ENCODE results near the gene CADM4. TPM values are rescaled to one million over a fixed set of nuclear protein-coding genes. Genes with fewer than 3 reads are reported as not detected.

Gene CADM4
- total RNA-seq, 8 experiments from 2014 or later = 1.0 to 91.6 (median 70.8) TPM

DNA sequence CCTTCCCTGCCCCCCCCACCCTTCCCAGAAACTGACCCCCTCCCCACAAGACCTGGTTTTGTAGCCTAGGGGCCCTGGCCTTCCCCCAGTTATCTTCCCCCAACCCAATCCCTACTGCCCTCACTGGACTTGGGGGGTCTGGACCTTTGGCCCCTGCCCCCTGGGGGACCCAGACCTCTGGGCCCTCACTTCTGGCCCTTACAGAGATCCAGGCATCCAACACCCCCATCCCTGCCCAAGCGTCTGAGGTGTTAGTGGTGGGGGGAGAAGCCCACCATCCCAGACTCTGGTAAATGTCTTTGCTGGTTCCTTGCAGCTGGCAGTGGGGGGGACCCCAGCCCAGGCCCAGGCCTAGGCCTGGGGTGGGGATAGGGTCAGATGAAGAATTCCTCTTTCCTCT, 16.7 kb downstream of the CADM4 start:
- Histone ChIP-seq H3K4me1 (replicated peaks in 1 of 2) (peaks cover 12 to 14% of the 10 kb centered on the region in 2 donors), H3K27ac (no peak overlapping the region), H3K4me3 (no peak overlapping the region)
- in situ Hi-C loops (cut with MboI; ENCODE audit: low pct_unique_long_range_greater_than_20kb in 2 of 9, low sequenced_read_pairs in 9 of 9, unreplicated experiment in 9 of 9) = no loop called here
- 60% methylated on average over 1 of the region's 1 CpG; no CpG with 5 or more reads in 9 of the 10 experiments for WGBS, 10 experiments
- no peak for ATAC-seq (replicated peaks in 6 of 8)

DNA sequence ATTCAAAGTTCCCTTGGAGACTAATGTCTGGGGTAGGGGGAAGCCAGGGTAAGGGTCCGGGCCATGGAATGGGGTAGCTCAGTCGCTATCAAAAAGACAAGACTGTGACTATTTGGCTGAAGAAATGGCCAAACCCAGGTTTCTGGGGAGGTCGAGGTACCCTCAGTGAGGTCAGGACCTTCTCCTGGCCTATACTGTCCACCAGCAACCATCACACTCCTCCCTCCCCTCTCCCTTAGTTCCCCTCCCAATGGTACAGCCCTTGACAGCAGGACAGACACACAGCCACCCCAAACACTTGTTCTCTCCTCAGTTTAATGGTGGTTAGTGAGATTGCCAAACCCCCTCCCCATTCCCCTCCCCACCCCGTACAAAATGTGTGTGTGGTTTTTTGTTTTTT, 17.6 kb downstream of the CADM4 start:
- H3K4me1 ChIP-seq (replicated peaks in 1 of 2) = peaks cover 12 to 14% of the 10 kb centered on the region in 2 donors
- ATAC-seq (replicated peaks in 6 of 8) = no peak
- in situ Hi-C loops (cut with MboI; ENCODE audit: low pct_unique_long_range_greater_than_20kb in 2 of 9, low sequenced_read_pairs in 9 of 9, unreplicated experiment in 9 of 9) = no loop called here
- H3K4me3 ChIP-seq = no peak overlapping the region
- no peak overlapping the region for H3K27ac ChIP-seq
- 100% methylated on average over 1 of the region's 4 CpGs; no CpG with 5 or more reads in 9 of the 10 experiments for WGBS, 10 experiments

DNA sequence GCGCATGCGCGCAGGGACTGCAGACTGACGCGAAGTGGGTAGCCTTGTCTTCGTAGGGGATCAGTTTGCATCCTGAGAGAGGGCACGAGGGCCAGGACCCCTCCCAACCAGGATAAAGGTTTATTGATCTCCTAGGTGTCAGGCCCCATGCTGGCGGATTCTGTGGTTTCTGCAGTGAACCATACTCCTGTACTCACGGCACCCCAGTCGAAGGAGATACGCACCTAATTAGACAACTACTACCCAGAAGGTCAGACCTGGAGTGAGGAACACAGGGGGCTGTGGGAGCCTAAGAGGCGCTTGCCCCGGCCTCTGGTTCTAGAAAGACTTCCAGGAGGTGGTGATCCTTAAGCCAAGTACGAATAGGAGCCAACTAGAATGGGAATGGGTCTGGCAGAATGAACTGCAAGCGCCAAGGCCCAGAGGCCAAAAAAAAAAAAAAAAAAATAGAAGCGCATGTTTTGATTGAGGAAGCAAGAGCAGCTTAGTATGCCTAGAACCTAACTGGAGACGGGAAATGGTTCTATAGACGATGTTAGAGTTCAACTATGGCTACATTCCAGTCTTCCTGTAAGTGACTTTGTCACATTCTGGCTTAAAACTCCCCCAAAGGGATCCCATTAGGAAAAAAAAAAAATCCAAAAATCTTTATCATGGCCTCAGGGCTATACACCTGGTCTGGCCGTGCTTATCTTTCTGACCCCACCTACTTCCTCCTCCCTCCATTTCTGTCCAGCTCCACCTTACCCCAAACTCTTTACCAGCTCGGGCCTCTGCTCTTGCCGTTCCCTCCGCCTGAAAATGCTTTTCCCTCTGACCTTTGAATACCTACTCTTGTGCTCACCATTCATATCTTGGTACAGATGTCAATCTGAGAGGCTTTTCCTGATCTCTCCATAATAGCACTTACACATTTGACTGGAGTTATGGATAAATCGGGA, 19.3 kb downstream of the CADM4 start:
- ATAC-seq (replicated peaks in 6 of 8) = no peak
- Histone ChIP-seq H3K4me1 (replicated peaks in 1 of 2) (peaks cover 12 to 14% of the 10 kb centered on the region in 2 donors), H3K27ac (peak overlapping the region; percentile 94 to 97), H3K4me3 (peak overlapping the region; percentile 49 to 62 (median 58))
- 33 to 97% (median 51%) methylated on average over 5 to 17 of the region's 23 CpGs for WGBS, 10 experiments
- in situ Hi-C loops (cut with MboI; ENCODE audit: low pct_unique_long_range_greater_than_20kb in 2 of 9, low sequenced_read_pairs in 9 of 9, unreplicated experiment in 9 of 9) = no loop called here

DNA sequence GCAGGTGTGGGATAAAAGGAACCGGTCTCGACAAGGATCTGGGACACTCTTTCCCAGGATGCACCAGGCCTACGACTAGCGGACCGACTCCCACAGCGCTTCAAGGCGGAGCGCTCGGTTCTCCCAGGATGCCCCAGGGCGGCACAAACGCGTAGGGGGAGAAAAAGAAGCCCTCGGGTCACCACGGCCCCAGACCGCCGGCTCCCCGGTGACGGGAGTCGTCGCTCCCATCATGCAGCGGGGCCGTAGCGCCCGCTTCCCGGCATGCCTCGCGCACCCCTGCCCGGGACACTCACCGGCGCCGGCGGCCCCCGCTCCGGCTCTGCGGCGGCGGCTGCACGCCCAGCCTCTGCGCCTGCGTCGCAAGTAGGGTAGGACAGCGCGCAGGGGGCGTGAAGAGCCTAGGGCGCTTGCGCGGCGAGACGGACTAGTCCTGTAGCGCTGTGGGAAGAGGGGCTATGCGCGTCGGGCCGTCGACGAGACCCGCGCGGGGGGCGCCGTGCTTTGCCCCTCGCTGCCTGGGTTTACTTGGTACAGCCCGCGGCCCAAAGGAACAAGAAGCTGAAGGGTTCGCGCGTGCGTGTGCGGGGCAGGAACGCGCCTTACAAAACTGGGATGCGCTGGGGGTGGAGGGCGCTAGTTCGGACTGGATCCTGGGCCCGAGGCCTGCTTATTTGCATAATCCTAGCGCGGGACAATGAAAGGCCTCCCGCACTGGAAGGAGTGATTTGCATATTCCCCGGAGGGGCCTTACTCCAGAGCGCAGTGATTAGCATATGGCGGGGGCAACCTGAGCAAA, 20.2 kb downstream of the CADM4 start, which contains the start of gene ZNF428:
Gene ZNF428 (minus strand): TSS at position 368 of the 799 bp plus-strand sequence. CDS start 5,325 bp downstream, outside the sequence.
- ATAC-seq (replicated peaks in 6 of 8) = peak; percentile 85 to 91 (median 89)
- Histone ChIP-seq H3K4me1 (replicated peaks in 1 of 2) (peaks cover 12 to 14% of the 10 kb centered on the region in 2 donors), H3K27ac (peak within 1 kb of the TSS; percentile 94 to 97), H3K4me3 (peak within 1 kb of the TSS; percentile 49 to 62 (median 58))
- in situ Hi-C loops (cut with MboI; ENCODE audit: low pct_unique_long_range_greater_than_20kb in 2 of 9, low sequenced_read_pairs in 9 of 9, unreplicated experiment in 9 of 9) = no loop called here
- WGBS, 10 experiments = 0 to 10% (median 1%) methylated on average over 2 to 15 of the region's 81 CpGs; no CpG with 5 or more reads in 5 of the 10 experiments

DNA sequence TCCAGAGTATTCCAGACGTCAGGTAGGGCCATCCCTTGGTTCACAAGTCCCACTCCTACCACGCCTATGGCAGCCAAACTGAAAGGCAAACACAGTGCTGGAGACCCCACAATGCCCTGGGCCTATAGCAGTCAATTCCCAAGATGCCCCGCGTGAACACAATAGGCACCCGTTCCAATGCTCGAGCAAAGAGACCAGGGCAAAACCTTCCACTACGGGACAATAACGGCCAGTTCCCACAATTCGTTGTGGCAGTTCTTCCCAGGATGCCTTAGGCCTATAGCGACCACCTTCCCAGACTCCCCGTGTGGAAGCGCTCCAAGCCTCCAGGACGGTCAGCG, 20.8 kb downstream of the CADM4 start:
- Histone ChIP-seq H3K4me3 (peak overlapping the region; percentile 49 to 62 (median 58)), H3K4me1 (replicated peaks in 1 of 2) (peaks cover 12 to 14% of the 10 kb centered on the region in 2 donors), H3K27ac (peak overlapping the region; percentile 94 to 97)
- 0 to 3% (median 0%) methylated on average over 2 to 12 of the region's 14 CpGs; no CpG with 5 or more reads in 7 of the 10 experiments for WGBS, 10 experiments
- ATAC-seq (replicated peaks in 6 of 8) = peak; percentile 15 to 33 (median 22)
- in situ Hi-C loops (cut with MboI; ENCODE audit: low pct_unique_long_range_greater_than_20kb in 2 of 9, low sequenced_read_pairs in 9 of 9, unreplicated experiment in 9 of 9) = no loop called here

DNA sequence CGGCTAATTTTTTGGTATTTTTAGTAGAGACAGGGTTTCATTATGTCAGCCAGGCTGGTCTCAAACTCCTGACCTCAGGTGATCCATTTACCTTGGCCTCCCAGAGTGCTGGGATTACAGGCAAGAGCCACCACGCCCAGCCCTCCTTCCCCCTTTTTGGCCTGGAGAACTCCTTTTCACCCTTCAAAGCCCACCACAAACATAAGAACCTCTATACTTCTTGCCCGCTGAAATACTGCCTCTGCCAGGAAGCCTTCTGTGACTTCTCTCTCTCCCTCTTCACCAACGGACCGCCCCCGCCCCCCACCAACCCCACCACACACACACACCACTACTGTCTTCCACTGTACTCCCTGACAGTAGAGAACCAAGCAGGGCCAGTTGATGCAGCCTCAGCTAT, 22.7 kb downstream of the CADM4 start:
- Histone ChIP-seq H3K27ac (no peak overlapping the region), H3K4me1 (replicated peaks in 1 of 2) (peaks cover 12 to 14% of the 10 kb centered on the region in 2 donors), H3K4me3 (no peak overlapping the region)
- in situ Hi-C loops (cut with MboI; ENCODE audit: low pct_unique_long_range_greater_than_20kb in 2 of 9, low sequenced_read_pairs in 9 of 9, unreplicated experiment in 9 of 9) = no loop called here
- no peak for ATAC-seq (replicated peaks in 6 of 8)
- WGBS, 10 experiments = 83 to 100% (median 100%) methylated on average over 1 to 3 of the region's 6 CpGs; no CpG with 5 or more reads in 3 of the 10 experiments

DNA sequence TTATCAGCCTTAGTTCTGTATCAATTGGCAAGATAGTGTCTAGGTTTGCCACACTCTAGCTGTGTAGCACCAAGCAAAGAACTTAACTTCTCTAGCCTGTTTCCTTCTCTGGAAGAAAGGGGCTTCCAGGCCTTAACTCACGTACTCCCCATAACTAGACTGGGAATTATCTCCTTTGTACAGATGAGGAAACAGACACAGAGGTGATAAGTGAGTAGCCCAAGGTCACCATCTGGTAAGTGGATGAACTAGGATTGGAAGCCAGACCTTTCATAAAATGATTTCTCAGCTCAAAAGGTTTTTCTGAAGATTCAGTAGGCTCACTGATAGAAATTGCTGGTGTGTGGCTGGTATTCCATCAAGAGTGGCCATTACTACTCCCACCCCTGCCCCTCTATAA, 23.3 kb downstream of the CADM4 start:
- WGBS, 10 experiments = 44 to 100% (median 100%) methylated on average over 1 of the region's 1 CpG; no CpG with 5 or more reads in 7 of the 10 experiments
- H3K4me1 ChIP-seq (replicated peaks in 1 of 2) = peaks cover 12 to 14% of the 10 kb centered on the region in 2 donors

DNA sequence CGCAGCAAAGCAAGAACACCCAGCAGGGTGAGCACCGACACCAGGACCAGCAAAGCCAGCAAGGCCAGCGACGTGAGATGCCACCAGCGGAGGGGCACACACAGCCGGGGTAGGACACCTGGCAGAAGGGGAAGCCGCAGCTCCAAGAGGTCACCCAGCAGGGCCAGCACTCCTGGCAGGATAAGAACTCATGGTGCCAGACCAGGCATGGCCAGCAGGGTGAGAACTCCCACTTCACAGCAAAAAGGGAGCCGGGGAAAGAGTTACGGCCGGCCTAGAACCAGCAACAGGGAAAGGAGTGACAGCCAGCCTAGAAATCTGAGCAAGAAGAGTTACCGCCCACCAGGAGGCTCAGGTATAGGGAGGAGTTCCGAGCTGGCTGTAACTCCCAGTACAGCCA, 27.3 kb downstream of the CADM4 start:
- H3K4me3 ChIP-seq = no peak overlapping the region
- 76 to 100% (median 84%) methylated on average over 1 to 9 of the region's 12 CpGs; no CpG with 5 or more reads in 4 of the 10 experiments for WGBS, 10 experiments
- H3K27ac ChIP-seq = no peak overlapping the region
- in situ Hi-C loops (cut with MboI; ENCODE audit: low pct_unique_long_range_greater_than_20kb in 2 of 9, low sequenced_read_pairs in 9 of 9, unreplicated experiment in 9 of 9) = no loop called here
- no peak for ATAC-seq (replicated peaks in 6 of 8)
- H3K4me1 ChIP-seq (replicated peaks in 1 of 2) = no peaks in the 10 kb centered on the region

More for the DNA sequence above, 23.3 kb downstream of the CADM4 start:
- no peak overlapping the region for H3K4me3 ChIP-seq
- no peak overlapping the region for H3K27ac ChIP-seq
- in situ Hi-C loops (cut with MboI; ENCODE audit: low pct_unique_long_range_greater_than_20kb in 2 of 9, low sequenced_read_pairs in 9 of 9, unreplicated experiment in 9 of 9) = no loop called here
- no peak for ATAC-seq (replicated peaks in 6 of 8)

DNA sequence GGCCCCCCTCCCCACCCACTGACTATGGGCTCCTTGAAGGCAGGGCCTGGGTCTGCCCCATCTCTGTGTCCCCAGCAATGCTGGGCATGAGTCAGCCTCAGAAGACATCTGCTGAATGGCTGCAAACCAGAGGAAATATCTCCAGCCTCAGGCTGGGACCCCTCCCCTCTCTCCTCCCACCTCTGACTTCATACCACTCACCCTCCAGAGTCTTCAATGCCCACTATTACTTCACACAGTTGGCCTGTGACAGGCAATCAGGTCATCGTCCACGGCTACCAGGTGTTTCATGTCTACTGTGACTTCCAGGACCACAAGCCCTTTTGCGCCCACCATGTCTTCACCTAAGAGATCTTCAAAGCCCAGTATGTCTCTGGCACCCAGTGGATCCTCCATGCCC, 27.9 kb downstream of the CADM4 start, which contains the start of gene SRRM5:
Gene SRRM5 (plus strand): TSS at position 301 of the 400 bp plus-strand sequence. CDS start 34 bp downstream, at position 335.
- no peaks in the 10 kb centered on the region for H3K4me1 ChIP-seq (replicated peaks in 1 of 2)
- in situ Hi-C loops (cut with MboI; ENCODE audit: low pct_unique_long_range_greater_than_20kb in 2 of 9, low sequenced_read_pairs in 9 of 9, unreplicated experiment in 9 of 9) = no loop called here
- no peak within 1 kb of the TSS for H3K27ac ChIP-seq
- no peak within 1 kb of the TSS for H3K4me3 ChIP-seq
- 94 to 100% (median 100%) methylated on average over 1 to 3 of the region's 3 CpGs; no CpG with 5 or more reads in 6 of the 10 experiments for WGBS, 10 experiments
- ATAC-seq (replicated peaks in 6 of 8) = no peak

DNA sequence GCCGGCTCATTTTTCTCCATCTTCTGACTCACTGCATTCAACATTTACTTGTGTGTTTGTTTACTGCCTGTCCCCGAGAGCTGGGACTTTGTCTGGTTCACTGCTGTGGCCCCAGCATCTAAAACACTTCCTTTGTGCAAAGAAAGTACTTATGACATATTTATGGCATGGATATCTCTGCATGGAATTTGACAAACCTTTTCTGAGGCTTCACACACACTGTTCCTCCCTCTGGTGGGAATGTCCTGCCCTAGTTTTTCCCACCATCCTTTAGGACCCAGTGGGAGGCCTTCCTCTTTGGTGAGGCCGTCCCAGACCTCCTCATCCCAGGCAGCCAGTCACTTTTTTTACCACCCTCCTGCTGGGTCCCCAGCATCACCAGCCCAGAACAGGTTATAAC, 29.2 kb downstream of the CADM4 start:
- no peaks in the 10 kb centered on the region for H3K4me1 ChIP-seq (replicated peaks in 1 of 2)
- no peak overlapping the region for H3K4me3 ChIP-seq
- no peak overlapping the region for H3K27ac ChIP-seq
- in situ Hi-C loops (cut with MboI; ENCODE audit: low pct_unique_long_range_greater_than_20kb in 2 of 9, low sequenced_read_pairs in 9 of 9, unreplicated experiment in 9 of 9) = no loop called here
- 14 to 100% (median 52%) methylated on average over 1 to 3 of the region's 3 CpGs; no CpG with 5 or more reads in 3 of the 10 experiments for WGBS, 10 experiments
- ATAC-seq (replicated peaks in 6 of 8) = peak in 1 of 8 experiments; percentile 27

DNA sequence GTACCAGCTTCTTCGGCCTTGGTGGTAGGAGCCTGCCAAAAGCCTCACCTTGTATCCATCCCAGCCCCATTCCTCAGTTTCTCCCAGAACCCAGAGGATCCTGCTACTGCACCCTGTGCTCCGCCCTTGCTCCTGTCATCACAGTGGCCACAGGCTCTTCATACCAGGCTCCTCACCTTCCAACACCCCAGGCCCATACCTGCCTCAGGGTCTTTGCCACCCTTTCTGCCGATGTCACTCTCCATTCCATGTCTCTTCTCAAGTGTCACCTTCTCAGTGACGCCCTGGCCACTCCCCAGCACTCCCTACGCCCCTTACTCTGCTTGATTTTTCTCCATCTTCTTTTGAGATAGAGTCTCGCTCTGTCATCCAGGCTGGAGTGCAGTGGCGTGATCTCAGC, 29.8 kb downstream of the CADM4 start:
- in situ Hi-C loops (cut with MboI; ENCODE audit: low pct_unique_long_range_greater_than_20kb in 2 of 9, low sequenced_read_pairs in 9 of 9, unreplicated experiment in 9 of 9) = no loop called here
- WGBS, 10 experiments = 69 to 100% (median 83%) methylated on average over 1 to 7 of the region's 7 CpGs; no CpG with 5 or more reads in 1 of the 10 experiments
- peak in 1 of 8 experiments; percentile 24 for ATAC-seq (replicated peaks in 6 of 8)
- no peaks in the 10 kb centered on the region for H3K4me1 ChIP-seq (replicated peaks in 1 of 2)
- H3K4me3 ChIP-seq = no peak overlapping the region
- no peak overlapping the region for H3K27ac ChIP-seq

DNA sequence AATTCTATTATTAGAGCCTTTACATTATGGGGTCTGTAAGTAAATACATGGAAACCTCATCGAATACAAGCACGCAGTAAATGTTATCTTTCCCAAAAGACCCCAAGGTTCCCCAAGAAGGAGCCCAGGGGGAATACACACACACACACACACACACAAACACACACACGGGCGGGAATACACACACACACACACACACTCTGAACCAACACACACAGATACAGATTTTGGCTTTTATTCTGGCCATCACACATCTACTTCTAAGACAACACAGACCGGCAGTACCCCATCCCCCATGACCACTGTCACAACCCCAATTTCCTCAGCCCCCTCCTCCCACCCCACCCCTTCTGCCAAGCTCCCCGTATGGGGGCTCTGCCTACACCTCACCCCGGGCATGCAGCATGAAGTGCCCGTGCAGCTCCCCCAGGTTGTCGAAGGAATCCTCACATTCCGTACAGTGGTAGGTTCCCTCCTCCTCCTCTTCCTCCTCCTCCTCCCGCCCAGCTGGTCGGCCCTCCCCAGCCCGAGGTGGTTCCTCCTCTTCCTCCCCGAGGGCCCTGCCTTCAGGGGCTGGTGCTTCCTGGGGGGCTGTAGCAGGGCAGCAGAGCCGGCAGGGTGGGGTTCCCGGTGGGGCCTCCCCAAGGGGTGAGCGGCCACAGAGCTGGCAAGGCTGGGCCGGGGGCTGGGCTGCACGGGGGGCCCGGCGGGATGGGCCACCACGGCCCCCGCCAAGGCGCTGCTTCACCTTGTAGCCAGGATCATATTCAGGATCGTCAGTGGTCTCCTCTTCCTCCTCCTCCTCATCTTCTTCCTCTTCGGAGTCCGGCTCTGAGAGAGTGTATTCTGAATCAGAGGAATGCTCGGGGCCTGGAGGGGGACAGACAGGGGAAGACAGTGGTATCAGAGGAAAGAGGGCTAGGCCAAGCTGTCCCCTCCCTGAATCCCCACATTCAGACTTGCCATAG, 32.1 kb downstream of the CADM4 start:
- no peak for ATAC-seq (replicated peaks in 6 of 8)
- Histone ChIP-seq H3K27ac (no peak overlapping the region), H3K4me1 (replicated peaks in 1 of 2) (no peaks in the 10 kb centered on the region), H3K4me3 (no peak overlapping the region)
- in situ Hi-C loops (cut with MboI; ENCODE audit: low pct_unique_long_range_greater_than_20kb in 2 of 9, low sequenced_read_pairs in 9 of 9, unreplicated experiment in 9 of 9) = no loop called here
- WGBS, 10 experiments = 90 to 100% (median 100%) methylated on average over 1 to 5 of the region's 28 CpGs; no CpG with 5 or more reads in 5 of the 10 experiments

All from motor neuron (in vitro differentiated cells).